NCI-H187 (cell line): Measurements from ENCODE around the gene GCNT3.
A peak's percentile ranks its signal among the peaks of the same experiment; 100 is the strongest.

Experiments used
- DNase-seq, 2 experiments: peaks; one replicate each; lab custom pipeline; 2025; lab: John Stamatoyannopoulos, UW

The GCNT3 gene, protein sequence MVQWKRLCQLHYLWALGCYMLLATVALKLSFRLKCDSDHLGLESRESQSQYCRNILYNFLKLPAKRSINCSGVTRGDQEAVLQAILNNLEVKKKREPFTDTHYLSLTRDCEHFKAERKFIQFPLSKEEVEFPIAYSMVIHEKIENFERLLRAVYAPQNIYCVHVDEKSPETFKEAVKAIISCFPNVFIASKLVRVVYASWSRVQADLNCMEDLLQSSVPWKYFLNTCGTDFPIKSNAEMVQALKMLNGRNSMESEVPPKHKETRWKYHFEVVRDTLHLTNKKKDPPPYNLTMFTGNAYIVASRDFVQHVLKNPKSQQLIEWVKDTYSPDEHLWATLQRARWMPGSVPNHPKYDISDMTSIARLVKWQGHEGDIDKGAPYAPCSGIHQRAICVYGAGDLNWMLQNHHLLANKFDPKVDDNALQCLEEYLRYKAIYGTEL

DNA sequence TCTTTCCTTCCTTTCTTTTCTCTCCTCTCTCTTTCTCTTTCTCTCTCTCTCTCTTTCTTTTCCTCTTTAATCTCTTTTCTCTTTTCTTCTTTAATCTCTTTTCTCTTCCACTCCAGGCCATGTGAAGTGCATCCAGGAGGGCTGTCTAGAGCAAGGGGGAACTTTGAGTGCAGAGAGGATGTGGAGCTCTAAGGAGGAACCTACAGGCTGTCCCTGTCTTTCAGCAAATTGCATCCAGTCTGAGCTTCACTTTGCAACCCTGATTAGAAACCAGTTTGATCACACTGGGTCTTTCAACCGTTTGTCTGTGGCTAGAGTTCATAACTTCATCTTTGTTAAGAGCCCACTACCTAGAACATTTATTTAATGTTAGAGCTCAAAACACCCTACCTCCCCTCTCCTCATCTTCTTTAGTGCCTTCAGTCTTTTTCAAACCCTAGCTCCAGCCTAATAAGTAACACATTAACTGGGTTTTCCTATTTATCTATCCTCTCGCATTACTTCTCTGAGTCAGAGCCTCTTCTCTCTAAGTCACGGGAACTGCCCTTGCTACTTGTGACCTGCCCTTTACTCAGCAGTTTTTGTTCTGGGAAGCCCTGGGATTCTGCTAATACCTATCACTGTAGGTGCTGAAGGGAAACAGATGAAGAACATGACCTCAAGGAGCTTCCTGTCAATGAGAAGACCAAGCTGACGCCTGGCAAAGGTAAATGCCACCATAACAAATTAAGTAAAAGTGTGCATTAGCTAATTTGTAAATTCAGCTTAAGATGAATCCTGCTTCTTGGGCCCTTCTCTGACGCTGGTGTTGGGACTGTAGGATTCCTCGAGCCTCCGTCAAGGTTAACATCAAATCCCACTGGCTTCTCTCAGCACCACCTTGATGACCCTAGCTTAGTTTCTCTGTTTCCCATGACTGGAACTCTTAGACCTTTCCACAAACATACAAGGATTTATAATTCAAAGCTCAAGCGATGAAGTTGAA, at the start of gene GCNT3:
GCNT3 (plus strand) TSS at position 508 of the 985 bp plus-strand sequence. CDS start 6,456 bp downstream, outside the sequence.
- no peak for DNase-seq

GRCh38 chr15:59562448-59563186, 49.0 kb upstream of the GCNT3 start:
- no peak for DNase-seq

DNA sequence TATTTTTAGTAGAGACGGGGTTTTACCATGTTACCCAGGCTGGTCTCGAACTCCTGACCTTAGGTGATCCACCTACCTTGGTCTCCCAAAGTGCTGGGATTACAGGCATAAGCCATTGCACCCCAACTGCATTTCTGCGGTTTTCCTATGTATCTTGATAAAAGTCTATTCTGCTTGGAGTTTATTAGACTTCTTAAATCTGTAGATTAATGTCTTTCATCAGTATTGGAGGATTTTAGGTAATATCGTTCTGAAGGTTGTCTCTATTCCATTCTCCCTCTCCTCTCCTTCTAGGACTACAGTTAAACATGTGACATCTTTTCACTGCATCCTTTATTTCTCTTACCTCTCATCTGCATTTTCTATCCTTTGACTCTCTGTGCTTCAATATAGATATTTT, 46.3 kb upstream of the GCNT3 start:
- DNase-seq: no peak

GRCh38 chr15:59567324-59567723, 44.3 kb upstream of the GCNT3 start:
- DNase-seq: no peak

GRCh38 chr15:59569477-59569876, 42.1 kb upstream of the GCNT3 start:
- no peak for DNase-seq

- no peak for DNase-seq
Measured at GRCh38 chr15:59570315-59570714, 41.3 kb upstream of the GCNT3 start.

DNA sequence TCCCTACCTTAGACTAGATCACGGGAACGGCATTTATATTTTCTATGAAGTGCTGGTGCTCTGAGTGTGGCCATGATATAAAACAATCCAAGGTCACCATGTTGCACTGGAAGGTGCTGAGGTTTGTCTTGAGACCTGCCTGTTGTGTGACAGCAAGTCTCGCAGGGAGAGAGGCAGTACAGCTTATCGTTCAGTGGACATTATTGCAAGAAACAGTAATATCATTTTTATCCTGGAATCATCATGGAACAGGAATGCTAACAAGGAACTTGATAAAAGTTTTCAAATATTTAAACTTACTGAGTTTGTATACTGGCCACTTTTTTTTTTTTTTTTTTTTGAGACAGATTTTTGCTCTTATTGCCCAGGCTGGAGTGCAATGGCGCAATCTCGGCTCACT, 40.0 kb upstream of the GCNT3 start:
- DNase-seq: no peak

DNA sequence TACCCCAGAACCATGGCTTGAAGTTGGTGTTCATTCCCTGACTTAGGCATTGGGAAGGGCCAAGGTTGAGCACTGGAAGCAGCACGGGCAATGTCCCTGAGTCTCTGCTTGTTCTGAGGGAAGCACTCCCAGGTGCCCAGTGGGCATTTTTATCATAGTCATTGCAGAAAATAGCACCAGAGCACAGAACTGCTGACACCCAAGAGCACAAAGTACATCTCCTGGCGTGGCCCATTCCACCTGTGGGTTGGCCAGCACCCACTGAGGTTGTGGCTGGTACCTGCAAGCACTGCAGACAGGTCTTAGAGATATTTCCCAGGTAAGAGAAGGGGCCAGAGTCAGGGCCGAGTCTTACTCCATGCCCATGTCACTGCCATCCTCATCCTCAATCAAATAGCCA, 28.5 kb upstream of the GCNT3 start:
- DNase-seq: no peak

DNA sequence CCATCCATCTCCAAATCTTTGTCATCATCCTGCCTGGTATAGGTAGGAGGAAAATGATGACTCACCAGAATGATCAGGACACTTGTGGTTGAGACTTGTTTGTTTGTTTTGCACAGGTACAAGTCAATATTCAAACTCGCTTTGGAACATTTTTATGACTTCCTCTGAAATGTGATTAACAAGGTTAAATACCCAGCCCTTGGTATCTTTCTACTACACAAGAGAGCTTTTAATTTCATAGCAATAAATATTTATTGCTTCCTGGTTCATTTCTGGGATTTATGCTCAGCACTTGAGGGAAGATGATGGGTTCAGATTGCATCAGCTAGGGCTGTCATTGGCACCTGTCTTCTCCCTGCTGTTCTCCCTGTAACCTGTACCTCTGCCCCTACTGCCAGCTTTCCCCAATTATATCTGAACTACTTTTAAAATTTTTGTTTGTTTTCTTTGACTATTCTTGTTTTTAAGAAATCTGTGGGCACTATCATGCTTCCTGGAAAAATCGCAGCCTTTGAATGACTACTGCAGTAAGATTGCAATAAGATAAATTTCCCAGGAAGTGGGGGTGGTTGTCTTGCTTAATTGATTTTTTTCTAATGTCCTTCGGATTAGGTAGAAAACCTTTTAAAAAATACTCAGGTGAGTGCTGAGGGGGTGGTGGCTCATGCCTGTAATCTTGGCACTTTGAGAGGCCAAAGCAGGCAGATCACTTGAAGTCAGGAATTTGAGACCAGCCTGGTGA, 24.3 kb upstream of the GCNT3 start:
- peak in 1 of 2 experiments; percentile 5 for DNase-seq

DNA sequence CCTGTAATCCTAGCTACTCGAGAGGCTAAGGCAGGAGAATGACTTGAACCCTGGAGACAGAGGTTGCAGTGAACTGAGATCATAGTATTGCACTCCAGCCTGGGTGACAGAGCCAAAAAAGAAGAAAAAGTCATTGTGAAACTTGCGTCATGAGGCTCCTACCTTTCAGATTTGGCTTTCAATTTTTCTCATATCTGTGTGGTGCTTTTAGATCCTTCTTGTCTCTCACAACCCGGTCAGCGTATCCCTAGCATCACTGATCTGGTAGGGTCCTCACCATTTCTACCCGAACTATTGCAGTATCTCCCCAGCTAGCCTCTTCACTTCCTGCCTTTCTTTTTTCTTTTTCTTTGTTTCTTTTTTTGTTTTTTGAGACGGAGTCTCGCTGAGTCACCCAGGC, 21.6 kb upstream of the GCNT3 start:
- no peak for DNase-seq

DNA sequence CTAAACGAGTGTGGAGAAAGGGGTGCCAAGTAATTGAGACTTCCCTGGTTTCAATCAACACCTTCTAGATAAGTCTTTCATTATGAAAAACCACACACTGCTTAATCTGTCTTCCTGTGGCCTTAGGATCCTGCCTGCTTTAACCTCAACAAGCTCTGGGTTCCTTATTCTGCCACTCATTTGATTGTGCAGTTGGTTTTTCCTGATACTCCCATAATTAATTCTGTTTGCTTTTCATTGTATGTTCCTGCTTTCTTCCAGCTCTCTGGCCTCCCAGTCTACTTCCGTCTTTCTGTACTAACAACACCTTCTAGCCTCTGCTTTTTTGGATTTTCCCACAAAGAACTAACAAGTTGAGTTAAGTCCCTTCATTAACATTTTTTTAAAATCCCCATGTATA, 20.2 kb upstream of the GCNT3 start:
- DNase-seq: no peak

DNA sequence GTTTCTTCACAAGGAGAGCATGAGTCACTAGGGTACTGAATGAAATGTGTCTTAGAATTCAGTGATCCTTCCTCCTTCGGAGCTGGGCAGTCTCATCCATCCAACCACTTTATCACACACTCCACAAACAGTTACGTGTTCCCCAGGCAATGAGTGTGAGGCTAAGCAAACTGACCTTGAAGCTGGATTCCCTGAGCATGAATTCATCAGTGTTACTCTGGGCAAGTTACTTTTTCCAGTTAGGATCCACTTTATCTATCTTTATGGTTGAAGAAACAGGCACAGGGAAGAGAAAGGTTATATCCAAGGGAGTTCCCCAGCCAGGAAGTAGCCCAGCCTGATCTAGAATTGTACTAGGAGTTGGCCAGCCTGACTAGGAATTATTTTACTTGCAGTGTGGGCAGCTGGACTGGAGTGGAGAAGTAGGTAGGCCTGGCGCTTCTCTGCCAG, 17.1 kb upstream of the GCNT3 start:
- no peak for DNase-seq

- no peak for DNase-seq
Measured at GRCh38 chr15:59594991-59595390, 16.6 kb upstream of the GCNT3 start.

DNA sequence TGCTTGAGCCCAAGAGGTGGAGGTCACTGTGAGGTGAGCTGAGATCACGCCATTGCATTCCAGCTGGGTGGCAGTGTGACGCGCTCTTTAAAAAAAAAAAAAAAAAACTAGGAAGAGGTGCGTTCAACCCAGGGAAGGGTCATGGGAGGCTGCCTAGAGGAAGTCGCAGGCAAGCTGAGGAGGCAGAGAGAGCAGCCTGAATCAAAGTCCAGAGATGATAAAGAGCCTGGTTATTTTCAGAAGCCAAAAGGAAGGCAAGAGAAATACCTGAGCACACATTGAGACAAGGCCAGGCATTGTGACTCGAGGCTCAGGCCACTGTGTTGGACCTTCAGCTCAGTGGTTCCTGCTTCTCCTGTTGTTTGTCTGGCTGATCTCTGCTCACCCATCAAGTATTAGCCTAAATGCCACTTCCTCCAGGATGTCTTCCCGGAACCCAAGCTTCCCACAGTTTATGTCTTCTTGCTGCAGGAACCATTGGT, 16.1 kb upstream of the GCNT3 start:
- no peak for DNase-seq

GRCh38 chr15:59596640-59597039, 14.9 kb upstream of the GCNT3 start:
- DNase-seq: no peak

DNA sequence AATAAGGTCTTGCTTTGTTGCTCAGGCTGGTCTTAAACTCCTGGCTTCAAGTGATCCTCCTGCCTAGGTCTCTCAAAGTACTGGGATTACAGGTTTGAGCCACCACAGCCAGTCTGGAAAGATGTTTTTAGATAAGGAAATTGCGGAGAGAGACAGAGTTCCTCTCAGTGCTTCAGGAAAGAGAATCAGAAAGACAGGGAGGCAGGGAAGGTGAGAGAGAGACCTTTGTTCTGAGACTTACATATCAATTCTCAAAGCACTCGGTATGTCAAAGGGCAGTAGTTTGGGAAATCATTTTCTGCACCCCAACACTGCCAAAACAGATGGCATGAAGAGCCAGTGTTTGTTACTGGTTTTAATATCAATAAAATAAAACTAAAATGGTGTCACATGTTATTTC, 13.1 kb upstream of the GCNT3 start:
- no peak for DNase-seq

DNA sequence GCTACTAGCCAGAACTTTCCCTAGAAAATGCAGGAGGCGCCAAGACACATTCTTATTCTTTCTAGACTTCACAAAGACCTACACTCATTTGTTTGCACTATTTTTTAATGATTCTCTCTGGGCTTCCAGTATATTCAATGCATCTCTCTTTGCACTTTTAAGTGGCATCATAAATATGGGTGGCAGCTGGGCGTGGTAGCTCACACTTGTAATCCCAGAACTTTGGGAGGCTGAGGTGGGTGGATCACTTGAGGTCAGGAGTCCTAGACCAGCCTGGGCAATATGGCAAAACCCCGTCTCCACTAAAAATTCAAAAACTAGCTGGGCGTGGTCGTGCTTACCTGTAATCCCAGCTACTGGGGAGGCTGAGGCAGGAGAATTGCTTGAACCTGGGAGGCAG, 5.6 kb upstream of the GCNT3 start:
- DNase-seq: no peak

DNA sequence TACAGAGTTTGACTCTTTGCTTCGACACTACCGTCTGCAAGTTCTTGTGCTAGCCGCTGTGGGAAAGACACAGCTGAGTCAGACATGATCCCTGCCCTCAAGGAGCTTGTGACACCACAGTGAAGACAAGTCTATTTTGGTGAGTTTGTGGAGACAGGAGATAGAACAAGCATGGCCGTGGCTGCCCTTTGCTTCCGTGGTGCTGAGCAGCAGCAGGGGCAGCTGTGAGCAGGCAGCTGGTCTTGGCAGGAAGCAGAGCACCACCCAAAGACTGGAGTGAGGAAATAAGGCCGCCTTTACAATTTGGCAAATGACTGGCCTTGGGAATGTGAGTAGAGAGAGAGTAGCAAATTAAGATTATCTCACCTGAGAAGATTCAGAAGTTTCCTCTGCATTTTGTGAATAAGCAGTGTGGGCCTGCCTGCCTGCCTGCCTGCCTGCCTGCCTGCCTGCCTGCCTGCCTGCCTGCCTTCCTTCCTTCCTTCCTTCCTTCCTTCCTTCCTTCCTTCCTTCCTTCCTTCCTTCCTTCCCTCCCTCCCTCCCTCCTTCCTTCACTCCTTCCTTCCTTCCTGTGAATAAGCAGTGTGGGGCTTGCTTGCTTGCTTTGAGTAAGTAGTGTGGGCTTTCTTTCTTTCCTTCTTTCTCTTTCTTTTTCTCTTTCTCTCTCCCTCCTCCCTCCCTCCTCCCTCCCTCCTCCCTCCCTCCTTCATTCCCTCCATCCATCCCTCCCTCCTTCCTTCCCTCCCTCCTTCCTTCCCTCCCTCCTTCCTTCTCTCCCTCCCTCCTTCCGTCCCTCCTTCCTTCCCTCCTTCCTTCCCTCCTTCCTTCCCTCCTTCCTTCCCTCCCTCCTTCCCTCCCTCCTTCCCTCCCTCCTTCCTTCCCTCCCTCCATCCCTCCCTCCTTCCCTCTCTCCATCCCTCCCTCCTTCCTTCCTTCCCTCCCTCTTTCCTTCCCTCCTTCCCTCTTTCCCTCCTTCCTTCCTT, 1.6 kb upstream of the GCNT3 start:
- DNase-seq: no peak

DNA sequence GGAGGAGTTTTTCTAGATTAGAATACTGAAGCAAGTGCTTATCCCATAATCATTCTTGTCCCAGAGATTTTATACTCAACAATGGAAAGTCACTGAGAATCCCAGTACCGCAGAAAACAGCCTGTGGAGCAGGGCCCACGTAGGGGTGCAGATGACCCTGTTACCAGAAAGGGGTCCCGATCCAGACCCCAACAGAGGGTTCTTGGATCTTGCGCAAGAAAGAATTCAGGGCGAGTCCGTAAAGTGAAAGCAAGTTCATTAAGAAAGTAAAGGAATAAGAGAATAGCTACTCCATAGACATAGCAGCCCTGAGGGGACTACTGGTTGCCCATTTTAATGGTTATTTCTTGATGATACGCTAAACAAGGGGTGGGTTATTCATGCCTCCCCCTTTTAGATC, 2.6 kb downstream of the GCNT3 start:
- DNase-seq: no peak

DNA sequence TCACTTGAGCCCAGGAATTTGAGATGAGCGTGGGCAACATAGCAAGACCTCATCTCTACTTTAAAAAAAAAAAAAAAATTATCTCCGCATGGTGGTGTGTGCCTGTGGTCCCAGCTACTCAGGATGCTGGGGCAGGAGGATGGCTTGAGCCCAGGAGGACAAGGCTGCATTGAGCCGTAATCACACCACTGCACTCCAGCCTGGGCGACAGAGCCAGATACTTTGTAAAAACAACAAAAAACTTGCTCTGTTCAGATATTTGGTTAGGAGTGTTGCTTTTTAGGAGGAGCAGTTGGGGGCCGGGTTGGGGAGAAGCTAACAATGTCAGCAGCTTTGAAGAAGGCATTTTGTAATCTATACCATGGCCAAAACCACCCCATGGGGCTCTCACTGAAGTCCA, 4.1 kb downstream of the GCNT3 start:
- no peak for DNase-seq
